Measurements from ENCODE around the gene PCDHB9. TPM values are rescaled to one million over a fixed set of nuclear protein-coding genes. Genes with fewer than 3 reads are reported as not detected.
"Not testable (repeated sequence)": the region's sequence is repeated elsewhere in the genome, so short reads cannot be mapped to it uniquely, and the experiment has no call there.

The PCDHB9 gene
- total and polyA plus RNA-seq, 2 donors (not counting 1 experiment from before 2014, with no cell fraction given): 0.12 TPM

GRCh38 chr5:141179876-141180275 lies 7.1 kb upstream of the PCDHB9 start:
- intact Hi-C loops (cut with micrococcal nuclease): loop anchor here (10.0 kb wide), 1 partner anchor 385 kb away; no protein-coding TSS in a partner anchor
- ATAC-seq (ENCODE audit: low read depth); H3K79me2 ChIP-seq (ENCODE audit: control insufficient read depth, insufficient read depth, low read length); DNase-seq; H3K4me1 Mint-ChIP-seq; H3K4me3 Mint-ChIP-seq; H3K9me3 Mint-ChIP-seq (ENCODE audit: insufficient read depth); POLR2A ChIA-PET; H3K27ac ChIP-seq (ENCODE audit: low read length in 2 of 2); H3K36me3 ChIP-seq (replicated peaks in 1 of 2; ENCODE audit: control extremely low read depth in 1 of 2, control insufficient read depth in 1 of 2, extremely low read depth in 1 of 2, insufficient read depth in 2 of 2, low read length in 1 of 2); H3K4me1 ChIP-seq (ENCODE audit: control insufficient read depth in 2 of 2, insufficient read depth in 2 of 2, low read length in 2 of 2); H3K4me2 ChIP-seq (replicated peaks; ENCODE audit: low read depth, low read length, poor library complexity, severe bottlenecking); H2AFZ ChIP-seq (ENCODE audit: insufficient read depth, low read depth, low read length, poor library complexity, severe bottlenecking); H4K20me1 ChIP-seq (ENCODE audit: control insufficient read depth, insufficient read depth, low read length, poor library complexity, severe bottlenecking); H3K4me3 ChIP-seq (ENCODE audit: control extremely low read depth in 1 of 5, extremely low read depth in 1 of 5, insufficient read depth in 1 of 5, low read depth in 2 of 5, low read length in 4 of 5); H3K27ac Mint-ChIP-seq; CTCF ChIA-PET; H3K9ac ChIP-seq (ENCODE audit: low read length): not testable (repeated sequence)
- H3K27me3 Mint-ChIP-seq: peaks cover 25% of the 10 kb centered on the region
- Histone ChIP-seq H3K9me3 (ENCODE audit: control extremely low read depth in 1 of 3, control insufficient read depth in 2 of 3, insufficient read depth in 1 of 3, low read length in 2 of 3) (peaks cover 2 to 34% (median 5%) of the 10 kb centered on the region in 3 donors), H3K27me3 (replicated peaks in 1 of 4; ENCODE audit: control extremely low read depth in 1 of 4, control insufficient read depth in 3 of 4, insufficient read depth in 4 of 4, low read length in 3 of 4) (peaks cover 0 to 12% (median 8%) of the 10 kb centered on the region in 4 experiments)
- 44% methylated on average over 15 of the region's 32 CpGs for WGBS (ENCODE audit: insufficient coverage)

- DNase-seq (no peak), ATAC-seq (ENCODE audit: low read depth) (no peak)
- no peak overlapping the region for H3K4me3 Mint-ChIP-seq
- ChIA-PET POLR2A (no interaction called here), CTCF (no interaction called here)
- Histone ChIP-seq H3K27ac (ENCODE audit: low read length in 2 of 2) (no peak overlapping the region), H3K9ac (ENCODE audit: low read length) (no peak overlapping the region), H3K27me3 (replicated peaks in 1 of 4; ENCODE audit: control extremely low read depth in 1 of 4, control insufficient read depth in 3 of 4, insufficient read depth in 4 of 4, low read length in 3 of 4) (peaks cover 0 to 12% (median 8%) of the 10 kb centered on the region in 4 experiments), H3K4me3 (ENCODE audit: control extremely low read depth in 1 of 5, extremely low read depth in 1 of 5, insufficient read depth in 1 of 5, low read depth in 2 of 5, low read length in 4 of 5) (no peak overlapping the region), H3K79me2 (ENCODE audit: control insufficient read depth, insufficient read depth, low read length) (no peaks in the 10 kb centered on the region), H4K20me1 (ENCODE audit: control insufficient read depth, insufficient read depth, low read length, poor library complexity, severe bottlenecking) (no peaks in the 10 kb centered on the region), H3K4me2 (replicated peaks; ENCODE audit: low read depth, low read length, poor library complexity, severe bottlenecking) (no peak overlapping the region), H3K4me1 (ENCODE audit: control insufficient read depth in 2 of 2, insufficient read depth in 2 of 2, low read length in 2 of 2) (no peaks in the 10 kb centered on the region), H3K9me3 (ENCODE audit: control extremely low read depth in 1 of 3, control insufficient read depth in 2 of 3, insufficient read depth in 1 of 3, low read length in 2 of 3) (peaks cover 2 to 34% (median 5%) of the 10 kb centered on the region in 3 donors), H2AFZ (ENCODE audit: insufficient read depth, low read depth, low read length, poor library complexity, severe bottlenecking) (no peak overlapping the region), H3K36me3 (replicated peaks in 1 of 2; ENCODE audit: control extremely low read depth in 1 of 2, control insufficient read depth in 1 of 2, extremely low read depth in 1 of 2, insufficient read depth in 2 of 2, low read length in 1 of 2) (no peaks in the 10 kb centered on the region)
- peaks cover 29% of the 10 kb centered on the region for H3K27me3 Mint-ChIP-seq
- peaks cover 2% of the 10 kb centered on the region for H3K9me3 Mint-ChIP-seq (ENCODE audit: insufficient read depth)
- 29% methylated on average over 1 of the region's 1 CpG for WGBS (ENCODE audit: insufficient coverage)
- intact Hi-C loops (cut with micrococcal nuclease): loop anchor here (10.0 kb wide), 1 partner anchor 384 kb away; no protein-coding TSS in a partner anchor
- peaks cover 2% of the 10 kb centered on the region for H3K4me1 Mint-ChIP-seq
- no peak for TF ChIP-seq CTCF (IDR thresholded peaks at IDR 0.05)
- TF ChIP-seq EZH2 (IDR thresholded peaks at IDR 0.05; ENCODE audit: borderline replicate concordance, insufficient read depth, low read depth, low read length, poor library complexity, severe bottlenecking): no peak
- H3K27ac Mint-ChIP-seq: no peak overlapping the region
These were observed 6.6 kb upstream of the PCDHB9 start for GRCh38 chr5:141180313-141180712.

All from B cell (primary cell).